ENCODE measurements around the gene DPYD. TPM values are rescaled to one million over a fixed set of nuclear protein-coding genes. Genes with fewer than 3 reads are reported as not detected.

The DPYD gene
- polyA plus RNA-seq, 3 donors, result 4.2 to 23.5 (median 17.1) TPM

DNA sequence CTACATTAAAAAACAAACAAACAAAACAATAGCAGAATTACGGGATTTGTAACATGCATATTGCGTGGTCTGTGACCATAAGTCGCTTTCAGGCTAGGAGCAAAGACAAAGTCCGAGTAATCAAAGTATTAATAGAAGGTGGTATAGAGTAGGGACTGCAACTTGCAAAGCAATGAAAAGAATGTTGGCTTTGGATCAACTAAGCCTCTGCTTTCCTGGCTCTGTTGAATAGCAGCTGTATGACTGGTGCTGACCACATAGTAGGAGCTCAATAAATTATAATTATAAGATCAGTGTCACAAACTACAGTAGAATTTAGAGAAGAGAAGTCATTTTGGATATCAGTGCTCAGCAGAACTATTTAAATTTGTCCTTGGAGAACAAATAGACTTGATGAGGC, 586.4 kb downstream of the DPYD start:
- 84 to 92% (median 88%) methylated on average over 4 of the region's 4 CpGs for WGBS, 3 donors
- no peak overlapping the region for H3K27ac ChIP-seq (ENCODE audit: low read depth, low read length)

GRCh38 chr1:97332716-97333115, 588.1 kb downstream of the DPYD start:
- H3K27ac ChIP-seq (ENCODE audit: low read depth, low read length), result no peak overlapping the region

DNA sequence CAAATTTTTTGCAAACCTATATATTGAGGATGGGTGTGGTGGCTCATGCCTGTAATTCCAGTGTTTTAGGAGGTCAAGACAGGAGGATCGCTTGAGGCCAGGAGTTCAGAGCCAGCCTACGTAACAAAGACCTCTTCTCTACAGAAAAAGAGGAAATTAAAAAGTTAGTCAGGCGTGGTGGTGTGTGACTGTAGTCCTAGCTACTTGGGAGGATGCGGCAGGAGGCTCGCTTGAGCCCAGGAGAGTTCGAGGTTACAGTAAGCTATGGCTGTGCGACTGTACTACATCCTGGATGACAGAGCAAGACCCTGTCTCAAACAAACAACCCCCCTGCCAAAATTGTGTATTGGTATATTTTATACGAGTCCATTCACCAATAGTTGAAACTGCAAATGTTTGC, 589.7 kb downstream of the DPYD start:
- WGBS, 3 donors, result 91 to 96% (median 95%) methylated on average over 8 of the region's 8 CpGs
- no peak overlapping the region for H3K27ac ChIP-seq (ENCODE audit: low read depth, low read length)

- 23 to 85% (median 82%) methylated on average over 4 of the region's 4 CpGs for whole genome bisulfite sequencing, 3 donors
- H3K27ac ChIP-seq (ENCODE audit: low read depth, low read length), result no peak overlapping the region
These were observed 606.1 kb downstream of the DPYD start for GRCh38 chr1:97314685-97315084.

DNA sequence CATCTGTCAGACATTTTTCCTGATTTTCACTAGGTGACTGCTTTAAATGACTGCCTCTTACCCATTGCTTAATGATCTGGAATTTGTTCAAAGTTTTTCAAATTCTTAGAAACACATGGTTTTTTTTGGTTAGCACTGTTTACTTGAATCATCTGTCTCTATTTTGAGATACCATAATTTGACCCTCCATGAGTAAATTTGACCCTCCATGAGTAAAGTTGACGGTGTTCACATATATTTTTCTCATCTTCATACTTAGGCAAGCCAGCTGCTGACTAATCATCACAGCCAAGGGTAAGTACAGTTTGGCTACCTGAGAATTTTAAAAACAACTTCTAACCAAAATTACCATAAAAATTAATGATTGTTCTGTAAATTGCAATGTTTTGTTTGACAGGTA, 612.7 kb downstream of the DPYD start:
- no peak overlapping the region for H3K27ac ChIP-seq (ENCODE audit: low read depth, low read length)
- 78 to 93% (median 86%) methylated on average over 1 of the region's 1 CpG for WGBS, 3 donors

GRCh38 chr1:97307568-97307967, 613.3 kb downstream of the DPYD start:
- H3K27ac ChIP-seq (ENCODE audit: low read depth, low read length), result no peak overlapping the region

DNA sequence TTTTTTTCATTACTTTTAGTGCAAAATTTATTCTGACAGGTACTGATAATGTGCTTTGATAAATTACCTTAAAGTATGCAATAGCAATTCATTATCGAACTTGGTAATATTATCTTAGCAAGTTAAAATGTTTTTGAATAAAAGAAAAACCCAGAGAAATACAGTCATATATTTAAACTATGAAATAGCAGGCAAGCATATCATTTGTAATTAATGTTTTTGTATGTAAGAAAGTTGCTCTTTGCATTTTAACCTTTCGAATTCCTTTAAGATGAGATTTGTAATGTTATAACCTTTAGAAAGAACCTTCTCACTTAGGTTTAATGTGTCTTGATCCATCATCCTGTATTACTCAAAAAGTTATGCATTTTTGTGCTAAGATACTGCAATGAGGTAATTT, 613.7 kb downstream of the DPYD start:
- H3K27ac ChIP-seq (ENCODE audit: low read depth, low read length), result no peak overlapping the region
- 51 to 80% (median 79%) methylated on average over 2 of the region's 2 CpGs for WGBS, 3 donors

GRCh38 chr1:97306504-97306903, 614.3 kb downstream of the DPYD start:
- no peak overlapping the region for H3K27ac ChIP-seq (ENCODE audit: low read depth, low read length)

- H3K27ac ChIP-seq (ENCODE audit: low read depth, low read length), result no peak overlapping the region
- 82 to 93% (median 88%) methylated on average over 2 of the region's 2 CpGs for WGBS, 3 donors
These were observed 616.5 kb downstream of the DPYD start for GRCh38 chr1:97304366-97304765.

GRCh38 chr1:97298966-97299365, 621.9 kb downstream of the DPYD start:
- WGBS, 3 donors, result 90 to 93% (median 91%) methylated on average over 1 of the region's 1 CpG
- H3K27ac ChIP-seq (ENCODE audit: low read depth, low read length), result no peak overlapping the region

DNA sequence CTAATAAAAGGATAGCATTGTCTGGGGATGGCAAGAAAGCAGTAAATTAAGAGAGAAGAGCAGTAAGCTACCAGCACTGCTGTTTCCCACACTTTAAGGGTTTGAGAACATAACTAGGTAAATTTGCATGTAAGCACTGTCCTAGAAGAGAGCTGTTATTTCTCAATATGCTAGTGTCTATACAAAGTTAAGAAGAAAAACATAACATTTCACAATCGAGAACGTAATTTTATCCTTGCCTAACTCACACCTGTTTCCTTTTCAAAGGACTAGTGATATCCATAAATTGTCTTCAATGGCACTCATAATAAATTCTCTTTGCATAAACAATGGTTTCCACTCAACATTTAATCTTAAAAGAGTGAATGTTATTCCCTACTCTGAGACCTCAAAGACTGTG, 623.2 kb downstream of the DPYD start:
- WGBS, 3 donors, result 39 to 79% (median 45%) methylated on average over 2 of the region's 2 CpGs
- no peak overlapping the region for H3K27ac ChIP-seq (ENCODE audit: low read depth, low read length)

- WGBS, 3 donors, result 67 to 91% (median 89%) methylated on average over 1 of the region's 1 CpG
- H3K27ac ChIP-seq (ENCODE audit: low read depth, low read length), result no peak overlapping the region
These were observed 638.9 kb downstream of the DPYD start for GRCh38 chr1:97281962-97282361.

- no peak overlapping the region for H3K27ac ChIP-seq (ENCODE audit: low read depth, low read length)
- WGBS, 3 donors, result 85 to 98% (median 91%) methylated on average over 2 of the region's 2 CpGs
These were observed 642.8 kb downstream of the DPYD start for GRCh38 chr1:97277891-97278654.

GRCh38 chr1:97271916-97272788, 648.7 kb downstream of the DPYD start:
- H3K27ac ChIP-seq (ENCODE audit: low read depth, low read length), result no peak overlapping the region
- whole genome bisulfite sequencing, 3 donors, result 29 to 67% (median 64%) methylated on average over 6 of the region's 6 CpGs

DNA sequence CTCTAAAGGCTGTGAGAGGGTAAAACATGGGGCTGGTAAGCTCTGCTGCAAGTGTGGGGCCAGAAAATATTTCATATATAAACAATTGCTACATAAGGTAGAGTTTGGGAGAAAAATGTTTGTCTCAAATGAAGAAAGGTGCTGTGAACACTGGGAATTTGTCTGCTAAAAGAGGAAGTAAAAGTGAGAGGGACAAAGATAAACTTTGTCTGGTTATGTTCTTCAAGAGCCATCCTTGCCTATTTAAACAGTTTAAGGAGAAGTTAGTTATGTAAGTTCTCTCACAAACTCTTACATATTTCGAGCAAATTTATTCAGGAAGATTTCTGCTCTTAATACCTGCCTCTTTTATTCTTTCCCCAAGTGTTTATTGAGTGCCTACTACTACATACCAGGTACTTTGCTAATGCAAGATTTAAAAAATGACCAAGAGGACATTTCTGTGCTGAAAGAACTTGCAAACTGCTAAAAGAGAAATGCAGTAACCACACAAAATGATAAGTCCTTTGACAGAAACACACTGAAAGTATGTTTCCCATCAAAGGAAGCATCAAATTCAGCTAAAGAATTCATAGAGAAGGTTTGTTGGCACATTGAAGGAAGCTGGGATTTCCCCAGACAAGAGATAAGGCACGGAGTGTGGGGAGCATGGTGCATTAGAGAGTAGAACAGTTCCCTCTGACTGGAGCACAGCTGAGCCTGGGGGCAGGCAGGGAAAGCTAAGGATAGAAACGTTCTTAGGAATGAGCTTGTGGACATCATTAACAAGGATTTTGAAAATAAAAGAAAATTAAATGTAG, 650.1 kb downstream of the DPYD start:
- 48 to 64% (median 59%) methylated on average over 3 of the region's 3 CpGs for WGBS, 3 donors
- H3K27ac ChIP-seq (ENCODE audit: low read depth, low read length), result no peak overlapping the region

GRCh38 chr1:97265630-97266029, 655.2 kb downstream of the DPYD start:
- H3K27ac ChIP-seq (ENCODE audit: low read depth, low read length), result no peak overlapping the region

DNA sequence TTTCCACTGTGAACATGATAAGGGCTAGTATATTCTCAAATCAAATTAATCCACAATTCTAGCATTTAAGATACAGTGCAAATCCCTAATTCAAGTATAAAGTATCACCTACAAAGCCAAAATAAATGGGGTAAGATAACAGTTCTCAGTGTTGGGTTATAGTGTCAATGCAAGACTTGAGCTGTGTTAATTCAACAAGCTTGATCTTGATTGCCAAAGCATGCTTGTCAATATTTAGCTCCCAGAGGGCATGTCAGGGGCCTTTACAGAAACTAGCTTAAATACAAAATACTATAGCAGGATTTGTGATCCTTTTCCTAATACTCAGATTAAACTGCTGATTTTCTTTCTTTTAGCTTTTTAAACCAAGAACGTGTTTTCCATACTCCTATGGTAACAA, 658.0 kb downstream of the DPYD start:
- H3K27ac ChIP-seq (ENCODE audit: low read depth, low read length), result no peak overlapping the region
- 64 to 91% (median 76%) methylated on average over 1 of the region's 1 CpG for WGBS, 3 donors

DNA sequence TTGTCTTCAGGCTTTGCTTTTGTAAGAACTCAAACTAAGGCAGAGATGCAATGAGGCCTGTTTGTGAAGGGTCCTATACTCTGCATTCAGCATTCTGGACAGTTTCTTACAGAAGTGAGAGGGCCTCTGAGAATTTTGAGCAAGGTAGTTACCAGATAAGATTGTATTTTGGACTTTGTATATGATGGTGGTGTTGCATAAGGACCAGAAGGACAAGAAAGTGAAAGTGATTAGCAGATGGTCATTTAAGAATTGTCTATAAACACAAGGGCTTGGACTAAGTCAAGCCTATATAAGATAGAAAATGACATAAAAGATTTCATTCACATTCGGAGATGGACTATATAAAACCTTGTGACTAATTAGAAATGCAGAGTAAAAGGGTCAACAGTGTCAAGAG, 662.2 kb downstream of the DPYD start:
- no peak overlapping the region for H3K27ac ChIP-seq (ENCODE audit: low read depth, low read length)
- WGBS, 3 donors, result 91 to 97% (median 95%) methylated on average over 1 of the region's 1 CpG

DNA sequence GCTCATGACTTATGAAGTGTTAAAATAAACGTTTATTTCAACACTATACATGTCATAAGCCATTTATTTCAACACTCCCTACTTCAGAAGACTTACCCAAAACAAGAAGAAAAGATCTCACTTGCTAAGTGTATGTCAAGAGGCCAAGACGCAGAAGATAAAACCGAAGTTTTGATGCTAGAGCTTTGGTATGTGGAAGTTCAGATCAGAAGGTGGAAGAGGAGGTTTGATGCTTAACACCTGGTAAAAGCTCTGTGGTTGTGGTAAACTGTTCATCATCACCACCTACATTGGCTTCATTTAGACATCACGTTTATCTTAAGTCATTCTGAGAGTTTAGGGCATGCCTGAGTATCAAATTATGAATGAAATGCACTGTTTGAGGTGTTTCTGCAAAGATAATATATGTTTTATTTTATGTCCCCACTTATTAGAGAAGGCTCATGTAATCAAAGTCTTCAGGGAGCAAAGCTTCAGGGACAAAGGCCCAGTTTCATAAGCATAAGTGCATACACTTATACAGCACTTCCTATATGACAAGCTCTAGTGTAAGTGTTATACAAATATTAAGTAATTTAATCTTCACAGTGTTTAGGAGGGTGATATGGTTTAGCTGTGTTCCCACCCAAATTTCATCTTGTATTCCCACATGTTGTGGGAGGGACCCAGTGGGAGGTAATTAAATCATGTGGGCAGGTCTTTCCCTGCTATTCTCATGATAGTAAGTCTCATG, 665.9 kb downstream of the DPYD start:
- 53 to 62% (median 54%) methylated on average over 4 of the region's 4 CpGs for whole genome bisulfite sequencing, 3 donors

More for the DNA sequence above, 665.9 kb downstream of the DPYD start:
- H3K27ac ChIP-seq (ENCODE audit: low read depth, low read length), result no peak overlapping the region

Measured in adipose tissue (tissue), 3 donors.